Stimulated activated CD8-positive, alpha-beta memory T cell treated with anti-CD3 and anti-CD28 coated beads, Interleukin-7, amount 100 ng/mL, for 1 hour (primary cell): ENCODE results near the gene NLRP3.
A peak's percentile ranks its signal among the peaks of the same experiment; 100 is the strongest.
"Not testable (repeated sequence)": the region's sequence is repeated elsewhere in the genome, so short reads cannot be mapped to it uniquely, and the experiment has no call there.

Experiments used
- DNase-seq, 2 donors: peaks; one replicate each; pipeline ENCODE4 v3.0.0-alpha.2; 2020; ENCODE audit warnings: low read depth in 2 of 2

NLRP3 gene

GRCh38 chr1:247415423-247416361 is at the start of gene NLRP3:
Gene NLRP3, plus strand, starts transcription at chr1:247416173. Its CDS starts 2,628 bp downstream, at chr1:247418801.
- peak in 1 of 2 donors; percentile 5 for DNase-seq

GRCh38 chr1:247366345-247366744 is 49.6 kb upstream of the NLRP3 start:
- not testable (repeated sequence) for DNase-seq

GRCh38 chr1:247366926-247367645 is 48.9 kb upstream of the NLRP3 start:
- DNase-seq, result no peak

GRCh38 chr1:247367786-247368422 is 48.1 kb upstream of the NLRP3 start:
- DNase-seq, result no peak

- DNase-seq, result no peak
Measured at GRCh38 chr1:247368490-247369145, 47.4 kb upstream of the NLRP3 start.

- no peak for DNase-seq
Measured at GRCh38 chr1:247370786-247371732, 44.9 kb upstream of the NLRP3 start.

- no peak for DNase-seq
Measured at GRCh38 chr1:247371801-247372259, 44.1 kb upstream of the NLRP3 start.

- peak; percentile 4 to 33 for DNase-seq
Measured at GRCh38 chr1:247373721-247374141, 42.2 kb upstream of the NLRP3 start.

GRCh38 chr1:247374651-247375334 is 41.2 kb upstream of the NLRP3 start:
- DNase-seq, result not testable (repeated sequence)

- no peak for DNase-seq
Measured at GRCh38 chr1:247375747-247376146, 40.2 kb upstream of the NLRP3 start.

GRCh38 chr1:247376659-247377058 is 39.3 kb upstream of the NLRP3 start:
- DNase-seq, result no peak

- not testable (repeated sequence) for DNase-seq
Measured at GRCh38 chr1:247377656-247378055, 38.3 kb upstream of the NLRP3 start.

GRCh38 chr1:247378334-247379073 is 37.5 kb upstream of the NLRP3 start:
- no peak for DNase-seq

- DNase-seq, result no peak
Measured at GRCh38 chr1:247385283-247385682, 30.7 kb upstream of the NLRP3 start.

- DNase-seq, result no peak
Measured at GRCh38 chr1:247386217-247386616, 29.8 kb upstream of the NLRP3 start.

- no peak for DNase-seq
Measured at GRCh38 chr1:247386687-247387086, 29.3 kb upstream of the NLRP3 start.

GRCh38 chr1:247387096-247387495 is 28.9 kb upstream of the NLRP3 start:
- DNase-seq, result no peak

GRCh38 chr1:247387565-247387964 is 28.4 kb upstream of the NLRP3 start:
- DNase-seq, result no peak
